Astrocyte (in vitro differentiated cells and primary cell): Measurements from ENCODE around the gene ADRA2B.
"Not testable (repeated sequence)": the region's sequence is repeated elsewhere in the genome, so short reads cannot be mapped to it uniquely, and the experiment has no call there.

Source experiments
- CTCF ChIP-seq: IDR thresholded peaks from 2 replicates; pipeline ENCODE4 v1.5.1; 2011; ENCODE audit warnings: low read depth, mild to moderate bottlenecking, inconsistent platforms, low read length, moderate library complexity; ENCODE audit not compliant: insufficient read depth
- EZH2 ChIP-seq: IDR thresholded peaks from 2 replicates; pipeline ENCODE4 v1.6.1; 2012; ENCODE audit warnings: mild to moderate bottlenecking, low read length, inconsistent platforms; ENCODE audit not compliant: insufficient read depth

- not testable (repeated sequence) for TF ChIP-seq CTCF, EZH2
Measured at GRCh38 chr2:96069878-96070277, 46.5 kb downstream of the ADRA2B start.
